Measurements from ENCODE around the gene CD84.
"Not testable (repeated sequence)": the region's sequence is repeated elsewhere in the genome, so short reads cannot be mapped to it uniquely, and the experiment has no call there.

CD84 gene

DNA sequence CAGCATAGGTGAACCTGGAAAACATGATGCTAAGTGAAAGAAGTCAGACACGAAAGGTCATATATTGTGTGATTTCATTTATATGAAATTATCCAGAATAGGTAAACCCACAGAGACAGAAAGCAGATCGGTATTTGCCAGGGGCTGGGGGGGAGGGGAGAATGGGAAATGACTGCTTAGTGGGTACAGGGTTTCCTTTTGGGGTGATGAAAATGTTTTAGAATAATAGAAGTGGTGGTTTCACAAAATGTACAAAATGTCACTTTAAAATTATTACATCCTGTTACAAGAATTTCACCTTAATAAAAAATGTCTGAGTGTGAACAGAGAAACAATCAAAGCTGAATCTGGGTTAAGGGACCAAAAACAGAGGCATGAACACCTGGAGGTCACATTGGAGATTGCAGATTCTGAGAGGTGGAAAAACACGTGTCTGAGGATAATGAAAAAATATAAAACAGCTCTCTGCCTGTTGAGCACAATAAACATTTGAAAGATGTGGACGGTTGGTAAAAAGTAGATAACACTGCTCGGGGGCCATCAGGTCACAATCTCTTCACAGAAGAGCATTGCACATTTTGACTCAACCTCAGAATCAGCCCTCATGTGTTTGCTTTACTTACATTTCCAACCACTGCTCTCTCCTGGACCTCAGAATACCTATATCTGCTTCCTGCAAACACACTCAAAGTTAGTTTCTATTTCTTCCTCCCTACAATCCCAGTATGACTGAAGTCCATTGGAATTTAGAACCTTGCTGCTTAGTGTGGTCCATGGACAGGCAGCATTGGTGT, 59.5 kb downstream of the CD84 start:
- FAIRE-seq (no peak), DNase-seq (ENCODE audit: low spot score) (peak; percentile 42)

DNA sequence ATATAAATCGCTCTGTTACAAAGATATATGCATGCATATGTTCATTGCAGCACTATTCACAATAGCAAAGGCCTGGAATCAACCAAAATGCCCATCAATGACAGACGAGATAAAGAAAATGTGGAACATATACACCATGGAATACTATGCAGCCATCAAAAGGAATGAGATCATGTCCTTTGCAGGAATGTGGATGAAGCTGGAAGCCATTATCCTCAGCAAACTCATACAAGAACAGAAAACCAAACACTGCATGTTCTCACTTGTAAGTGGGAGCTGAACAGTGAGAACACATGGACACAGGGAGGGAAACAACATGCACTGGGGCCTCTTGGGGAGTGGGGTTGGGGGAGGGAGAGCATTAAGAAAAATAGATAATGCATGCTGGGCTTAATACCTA, 61.8 kb downstream of the CD84 start:
- DNase-seq (ENCODE audit: low spot score); FAIRE-seq: not testable (repeated sequence)

DNA sequence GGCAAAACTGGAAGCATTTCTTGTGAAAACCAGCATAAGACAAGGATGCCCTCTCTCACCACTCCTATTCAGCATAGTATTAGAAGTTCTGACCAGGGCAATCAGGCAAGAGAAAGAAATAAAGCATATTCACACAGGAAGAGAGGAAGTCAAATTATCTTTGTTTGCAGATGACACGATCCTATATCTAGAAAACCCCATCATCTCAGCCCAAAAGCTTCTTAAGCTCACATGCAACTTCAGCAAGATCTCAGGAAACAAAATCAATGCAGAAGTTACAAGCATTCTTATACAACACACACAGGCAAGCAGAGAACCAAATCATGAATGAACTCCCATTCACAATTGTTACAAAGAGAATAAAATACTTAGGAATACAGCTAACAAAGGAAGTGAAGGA, 63.4 kb downstream of the CD84 start:
- DNase-seq (ENCODE audit: low spot score); FAIRE-seq: not testable (repeated sequence)

DNA sequence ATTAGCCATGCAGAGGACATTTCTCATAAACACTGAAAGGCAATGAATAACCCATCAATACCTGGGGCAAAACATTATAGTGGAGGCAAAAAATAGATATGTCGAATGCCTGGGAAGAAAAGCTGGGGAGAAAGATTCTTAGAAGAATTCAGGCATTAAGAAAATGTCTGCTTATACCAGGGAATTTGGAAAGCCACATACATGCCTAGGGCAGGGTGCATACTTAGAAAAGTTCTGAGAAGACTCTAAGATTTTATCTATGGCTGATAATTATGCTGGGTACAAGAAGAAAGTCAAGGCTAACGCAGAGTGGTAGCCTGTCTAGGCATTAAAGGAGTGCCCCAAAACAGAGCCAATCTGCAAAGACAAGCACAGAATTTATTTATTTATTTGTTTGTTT, 74.6 kb downstream of the CD84 start:
- DNase-seq (ENCODE audit: low spot score): no peak
- FAIRE-seq: no peak

DNA sequence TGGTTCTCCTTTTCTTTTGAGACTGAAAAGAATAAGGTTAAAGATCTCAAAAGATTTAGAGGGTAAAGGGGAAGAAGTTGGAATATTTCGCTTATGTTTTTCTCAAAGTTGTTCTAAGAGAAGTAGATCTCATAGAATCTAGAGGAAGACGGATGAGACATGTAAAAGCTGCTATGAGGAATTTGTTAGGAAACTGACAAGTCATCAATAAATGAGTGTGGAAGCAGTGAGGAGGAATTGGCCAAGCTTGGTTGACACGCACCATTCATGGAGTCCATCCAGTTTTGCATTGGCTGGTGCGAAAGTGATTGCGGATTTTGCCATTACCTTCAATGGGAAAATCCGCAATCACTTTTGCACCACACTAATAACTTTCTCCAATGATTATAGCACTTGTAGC, 76.2 kb downstream of the CD84 start:
- DNase-seq (ENCODE audit: low spot score): no peak
- FAIRE-seq: no peak

DNA sequence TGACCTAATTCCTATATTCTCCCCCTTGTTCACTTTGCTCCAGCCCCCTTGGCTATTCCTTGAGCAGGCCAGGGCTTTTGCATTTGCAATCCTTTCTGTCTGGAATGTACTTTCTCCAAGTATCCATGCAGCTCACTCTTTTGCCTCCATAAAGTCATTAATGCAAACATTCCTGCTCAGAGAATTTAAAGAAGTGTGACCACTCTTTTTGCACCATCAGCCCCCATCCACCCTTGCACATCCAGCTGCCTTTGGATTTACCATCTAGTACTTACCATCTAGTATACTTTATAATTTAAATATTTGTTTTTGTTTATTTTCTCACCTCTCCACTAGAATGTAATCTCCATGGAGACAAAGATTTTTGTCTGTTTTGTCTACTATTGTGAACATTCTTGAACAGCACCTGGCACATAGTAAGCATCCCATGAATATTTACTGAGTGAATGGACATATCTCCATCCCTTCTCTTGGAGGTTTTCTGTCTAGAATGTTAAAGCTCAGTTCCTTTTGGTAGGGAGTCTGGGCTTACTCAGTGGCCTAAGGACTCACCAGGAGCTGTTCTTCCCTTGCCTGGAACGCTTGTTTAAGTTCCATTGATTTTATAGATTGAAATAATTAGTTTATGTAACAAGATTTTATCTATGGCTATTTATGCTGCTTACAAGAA, 78.8 kb downstream of the CD84 start:
- FAIRE-seq (no peak), DNase-seq (ENCODE audit: low spot score) (no peak)

DNA sequence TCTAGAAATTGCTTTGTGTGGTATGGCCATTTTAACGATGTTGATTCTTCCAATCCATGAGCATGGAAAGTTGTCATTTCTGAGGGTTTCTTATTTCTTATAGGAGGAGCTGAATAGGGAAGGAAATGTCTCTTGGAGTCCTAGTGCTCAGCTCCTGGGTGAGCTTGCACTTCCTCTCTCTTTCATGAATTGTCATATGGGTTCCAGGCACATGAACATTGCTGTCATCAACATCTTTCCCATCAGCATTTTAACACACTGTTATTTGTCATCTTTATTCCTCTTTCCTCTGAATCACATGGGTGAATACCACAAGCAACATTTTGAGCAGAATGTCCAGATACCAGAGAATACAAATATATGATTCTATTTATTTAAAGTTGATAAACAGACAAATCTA, 79.7 kb downstream of the CD84 start:
- DNase-seq (ENCODE audit: low spot score) (no peak), FAIRE-seq (no peak)

DNA sequence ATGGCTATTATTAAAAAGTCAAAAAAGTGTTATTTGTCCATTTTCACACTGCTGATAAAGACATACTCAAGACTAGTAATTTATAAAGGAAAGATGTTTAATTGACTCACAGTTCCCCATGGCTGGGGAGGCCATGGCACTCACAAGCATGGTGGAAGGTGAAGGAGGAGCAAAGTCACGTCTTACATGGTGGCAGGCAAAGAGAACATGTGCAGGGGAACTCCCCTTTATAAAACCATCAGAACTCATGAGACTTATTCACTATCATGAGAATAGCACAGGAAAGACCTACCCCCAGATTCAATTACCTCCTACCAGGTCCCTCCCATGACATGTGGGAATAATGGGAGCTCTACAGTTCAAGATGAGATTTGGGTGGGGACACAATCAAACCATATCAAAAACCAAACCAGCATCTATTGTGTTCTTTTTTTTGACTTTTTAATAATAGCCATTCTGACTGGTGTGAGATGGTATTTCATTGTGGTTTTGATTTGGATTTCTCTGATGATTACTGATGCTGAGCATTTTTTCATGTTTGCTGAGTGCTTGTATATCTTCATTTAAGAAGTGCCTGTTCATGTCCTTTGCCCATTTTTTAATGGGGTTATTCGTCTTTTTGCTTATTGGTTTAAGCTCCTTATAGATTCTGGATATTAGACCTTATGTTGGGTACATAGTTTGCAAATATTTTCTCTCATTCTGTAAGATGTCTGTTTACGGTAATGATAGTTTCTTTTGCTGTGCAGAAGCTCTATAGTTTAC, 80.8 kb downstream of the CD84 start:
- FAIRE-seq: not testable (repeated sequence)

DNA sequence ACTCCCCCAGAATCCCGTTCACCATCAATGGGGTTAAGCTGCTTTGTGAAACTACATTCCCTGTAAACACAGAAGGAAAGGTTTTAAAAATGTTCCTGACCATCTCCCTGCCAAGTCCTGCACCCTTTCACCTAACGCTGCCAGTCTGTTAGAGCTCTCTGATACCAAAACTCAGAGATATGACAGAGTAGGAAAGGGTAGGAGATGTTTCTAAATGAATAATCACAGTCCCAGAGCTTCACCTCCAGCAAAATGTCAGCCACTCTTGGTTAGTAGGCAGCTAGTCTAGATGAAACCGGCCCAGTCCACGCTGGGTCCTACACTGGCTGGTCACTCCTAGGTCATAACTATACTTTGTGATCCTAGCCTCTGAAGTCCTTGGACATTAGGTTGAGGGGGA, 83.0 kb downstream of the CD84 start:
- no peak for DNase-seq (ENCODE audit: low spot score)
- FAIRE-seq: no peak

More for the DNA sequence above, 80.8 kb downstream of the CD84 start:
- not testable (repeated sequence) for DNase-seq (ENCODE audit: low spot score)

DNA sequence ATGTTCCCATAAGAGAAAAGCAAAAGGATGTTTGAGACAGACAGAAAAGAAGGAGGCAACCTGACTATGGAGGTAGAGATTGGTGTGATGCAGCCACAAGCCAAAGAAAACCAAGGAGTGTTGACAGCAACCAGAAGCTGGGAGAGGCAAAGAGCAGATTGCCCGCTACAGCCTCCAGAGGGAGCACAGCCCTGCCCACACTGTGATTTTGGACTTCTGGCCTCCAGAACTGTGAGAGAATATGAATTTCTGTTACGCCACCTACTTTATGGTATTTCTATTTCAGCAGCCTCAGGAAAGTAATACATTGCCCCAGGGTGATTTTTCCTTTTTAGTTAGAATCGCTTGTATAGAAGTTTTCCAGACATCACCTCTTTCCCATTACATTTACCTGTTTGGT, 84.7 kb downstream of the CD84 start:
- DNase-seq (ENCODE audit: low spot score) (no peak), FAIRE-seq (no peak)

DNA sequence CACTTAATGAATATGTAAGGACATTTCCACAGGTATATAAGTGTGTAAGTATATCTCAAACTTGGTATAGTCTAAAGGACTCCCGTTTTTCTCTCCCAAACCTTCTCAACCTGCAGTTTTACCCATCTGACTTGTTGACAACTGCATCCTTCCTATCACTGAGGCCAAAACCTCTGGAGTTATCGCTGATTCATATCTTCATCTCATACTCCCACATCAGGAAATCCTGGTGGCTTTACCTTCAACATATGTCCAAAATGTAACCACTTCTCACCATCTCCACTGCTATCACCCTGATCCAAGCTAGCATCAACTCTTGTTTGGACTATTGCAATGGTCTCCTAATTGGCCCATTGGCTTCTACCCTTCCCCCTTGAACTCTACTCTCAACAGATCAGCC, 86.7 kb downstream of the CD84 start:
- FAIRE-seq (no peak), DNase-seq (ENCODE audit: low spot score) (no peak)

DNA sequence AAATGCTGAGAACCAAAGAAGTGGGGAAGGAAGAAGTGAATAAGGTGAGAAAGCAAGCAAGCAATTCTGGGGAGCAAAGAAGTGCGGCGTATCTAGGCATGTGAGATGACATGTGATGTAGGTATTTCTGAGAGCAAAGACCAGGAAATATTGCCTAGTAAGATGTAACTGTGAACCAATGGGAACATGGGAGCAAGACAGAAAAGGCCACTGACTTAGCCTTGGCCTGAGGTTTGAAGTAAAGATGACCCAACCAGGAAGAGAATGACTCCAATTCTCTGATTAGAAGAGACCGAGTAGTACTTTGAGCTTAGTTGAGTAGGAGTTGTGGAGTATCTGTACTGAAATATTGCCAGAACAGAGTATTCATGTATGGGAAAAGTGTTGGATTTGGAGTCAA, 87.3 kb downstream of the CD84 start:
- FAIRE-seq (no peak), DNase-seq (ENCODE audit: low spot score) (no peak)

Measured in urothelium cell line (cell line).